ENCODE data around the gene ITPR3. TPM values are rescaled to one million over a fixed set of nuclear protein-coding genes. Genes with fewer than 3 reads are reported as not detected.
A peak's percentile ranks its signal among the peaks of the same experiment; 100 is the strongest.
"Not testable (repeated sequence)": the region's sequence is repeated elsewhere in the genome, so short reads cannot be mapped to it uniquely, and the experiment has no call there.

Gene ITPR3
- total RNA-seq, 4 donors from 2014 or later: 76.8 to 101 (median 93.9) TPM

GRCh38 chr6:33624856-33625255, 3.7 kb downstream of the ITPR3 start:
- peaks cover 0 to 5% (median 0%) of the 10 kb centered on the region in 3 donors for H3K36me3 ChIP-seq
- H3K27ac ChIP-seq: peak overlapping the region in 3 of 4 donors; percentile 67 to 98 (median 90)
- no peak overlapping the region for H3K4me3 ChIP-seq
- H3K27me3 ChIP-seq: no peaks in the 10 kb centered on the region
- TF ChIP-seq POLR2A (IDR thresholded peaks at IDR 0.05): no peak
- no peak for TF ChIP-seq EP300 (IDR thresholded peaks at IDR 0.05)
- TF ChIP-seq CTCF (IDR thresholded peaks at IDR 0.05): no peak
- no peaks in the 10 kb centered on the region for H3K9me3 ChIP-seq
- H3K4me1 ChIP-seq: peaks cover 0 to 86% (median 53%) of the 10 kb centered on the region in 4 donors
- DNase-seq (ENCODE audit: low spot score in 2 of 2): no peak
- WGBS, 2 donors: 44 to 59% methylated on average over 4 of the region's 4 CpGs

- WGBS, 2 donors: 39 to 51% methylated on average over 5 of the region's 5 CpGs
- H3K36me3 ChIP-seq: peaks cover 0 to 5% (median 0%) of the 10 kb centered on the region in 3 donors
- DNase-seq (ENCODE audit: low spot score in 2 of 2): no peak
- no peaks in the 10 kb centered on the region for H3K27me3 ChIP-seq
- TF ChIP-seq CTCF (IDR thresholded peaks at IDR 0.05) (no peak), POLR2A (IDR thresholded peaks at IDR 0.05) (no peak), EP300 (IDR thresholded peaks at IDR 0.05) (no peak)
- H3K27ac ChIP-seq: peak overlapping the region in 3 of 4 donors; percentile 71 to 90 (median 82)
- H3K4me1 ChIP-seq: peaks cover 0 to 99% (median 66%) of the 10 kb centered on the region in 4 donors
- no peak overlapping the region for H3K4me3 ChIP-seq
- H3K9me3 ChIP-seq: no peaks in the 10 kb centered on the region
Observed at GRCh38 chr6:33627876-33628275, 6.8 kb downstream of the ITPR3 start.

GRCh38 chr6:33628401-33628964, 7.4 kb downstream of the ITPR3 start:
- no peaks in the 10 kb centered on the region for H3K9me3 ChIP-seq
- peaks cover 0 to 98% (median 66%) of the 10 kb centered on the region in 4 donors for H3K4me1 ChIP-seq
- 70% methylated on average over 7 of the region's 7 CpGs for WGBS, 2 donors
- TF ChIP-seq POLR2A (IDR thresholded peaks at IDR 0.05) (no peak), CTCF (IDR thresholded peaks at IDR 0.05) (no peak), EP300 (IDR thresholded peaks at IDR 0.05) (no peak)
- no peak overlapping the region for H3K4me3 ChIP-seq
- DNase-seq (ENCODE audit: low spot score in 2 of 2): no peak
- H3K27ac ChIP-seq: peak overlapping the region; percentile 25 to 90 (median 76)
- no peaks in the 10 kb centered on the region for H3K27me3 ChIP-seq
- peaks cover 0 to 5% (median 0%) of the 10 kb centered on the region in 3 donors for H3K36me3 ChIP-seq

GRCh38 chr6:33630014-33630413, 8.9 kb downstream of the ITPR3 start:
- H3K27me3 ChIP-seq: no peaks in the 10 kb centered on the region
- H3K27ac ChIP-seq: peak overlapping the region; percentile 4 to 90 (median 66)
- no peak for DNase-seq (ENCODE audit: low spot score in 2 of 2)
- H3K36me3 ChIP-seq: no peaks in the 10 kb centered on the region
- WGBS, 2 donors: 56 to 68% methylated on average over 10 of the region's 10 CpGs
- no peaks in the 10 kb centered on the region for H3K9me3 ChIP-seq
- H3K4me3 ChIP-seq: no peak overlapping the region
- TF ChIP-seq EP300 (IDR thresholded peaks at IDR 0.05) (no peak), POLR2A (IDR thresholded peaks at IDR 0.05) (no peak), CTCF (IDR thresholded peaks at IDR 0.05) (no peak)
- peaks cover 0 to 96% (median 60%) of the 10 kb centered on the region in 4 donors for H3K4me1 ChIP-seq

- not testable (repeated sequence) for H3K4me3 ChIP-seq; H3K27me3 ChIP-seq; H3K9me3 ChIP-seq; DNase-seq (ENCODE audit: low spot score in 2 of 2); H3K36me3 ChIP-seq
- 79 to 81% methylated on average over 13 of the region's 13 CpGs for WGBS, 2 donors
- H3K4me1 ChIP-seq: peaks cover 0 to 93% (median 58%) of the 10 kb centered on the region in 4 donors
- H3K27ac ChIP-seq: peak overlapping the region in 3 of 4 donors; percentile 43 to 90 (median 81)
Observed at GRCh38 chr6:33631521-33631920, 10.4 kb downstream of the ITPR3 start.
